Astrocyte (in vitro differentiated cells and primary cell): ENCODE data around the gene ZFYVE21. TPM values are rescaled to one million over a fixed set of nuclear protein-coding genes. Genes with fewer than 3 reads are reported as not detected.

Source experiments
- DNase-seq: peaks from one replicate; pipeline ENCODE4 v3.0.0-alpha.2; 2010; ENCODE audit warnings: low read depth
- FAIRE-seq: peaks from 2 replicates; lab custom pipeline; 2011; peaks lifted over from hg19 to GRCh38; lab: Jason Lieb, UNC
- H2AFZ ChIP-seq: 2 replicates; pipeline ENCODE4 v1.6.0; 2012; ENCODE audit warnings: low read depth, low read length, inconsistent platforms
- H3K27ac ChIP-seq: 2 replicates; pipeline ENCODE4 v1.5.1; 2011; ENCODE audit warnings: low read depth, low read length, inconsistent platforms
- H3K27me3 ChIP-seq: 2 replicates; pipeline ENCODE4 v1.6.0; 2011; ENCODE audit warnings: low read length, inconsistent platforms; ENCODE audit not compliant: insufficient read depth
- H3K36me3 ChIP-seq: 2 replicates; pipeline ENCODE4 v1.5.1; 2011; ENCODE audit warnings: low read length, inconsistent platforms; ENCODE audit not compliant: insufficient read depth
- H3K4me1 ChIP-seq: 2 replicates; pipeline ENCODE4 v1.5.1; 2011; ENCODE audit warnings: low read length, inconsistent platforms; ENCODE audit not compliant: insufficient read depth
- H3K4me2 ChIP-seq: 2 replicates; pipeline ENCODE4 v1.6.0; 2012; ENCODE audit warnings: low read length, inconsistent platforms
- H3K4me3 ChIP-seq: 2 replicates; pipeline ENCODE4 v1.5.1; 2011; ENCODE audit warnings: low read depth, mild to moderate bottlenecking, low read length, inconsistent platforms; ENCODE audit not compliant: insufficient read depth
- H3K79me2 ChIP-seq: 2 replicates; pipeline ENCODE4 v1.6.0; 2012; ENCODE audit warnings: mild to moderate bottlenecking, low read length, inconsistent platforms; ENCODE audit not compliant: insufficient read depth
- H3K9ac ChIP-seq: 2 replicates; pipeline ENCODE4 v1.6.0; 2012; ENCODE audit warnings: mild to moderate bottlenecking, low read length, inconsistent platforms
- H3K9me3 ChIP-seq: 2 replicates; pipeline ENCODE4 v1.5.1; 2012; ENCODE audit warnings: low read depth, mild to moderate bottlenecking, low read length, inconsistent platforms; ENCODE audit not compliant: insufficient read depth
- H4K20me1 ChIP-seq: 2 replicates; pipeline ENCODE4 v1.6.0; 2012; ENCODE audit warnings: low read length, inconsistent platforms; ENCODE audit not compliant: insufficient read depth
- H3K27ac Mint-ChIP-seq: one replicate; pipeline ENCODE4 v1.8.0; 2021; ENCODE audit warnings: mild to moderate bottlenecking, mixed read lengths; ENCODE audit not compliant: unreplicated experiment
- H3K27me3 Mint-ChIP-seq: one replicate; pipeline ENCODE4 v1.8.0; 2021; ENCODE audit warnings: low read depth, mixed read lengths; ENCODE audit not compliant: unreplicated experiment
- H3K36me3 Mint-ChIP-seq: one replicate; pipeline ENCODE4 v1.8.0; 2021; ENCODE audit warnings: low read depth, mixed read lengths; ENCODE audit not compliant: unreplicated experiment
- H3K4me1 Mint-ChIP-seq: one replicate; pipeline ENCODE4 v1.8.0; 2021; ENCODE audit warnings: low read depth, mixed read lengths; ENCODE audit not compliant: unreplicated experiment
- H3K4me3 Mint-ChIP-seq: one replicate; pipeline ENCODE4 v1.8.0; 2021; ENCODE audit warnings: mild to moderate bottlenecking, moderate library complexity, mixed read lengths; ENCODE audit not compliant: unreplicated experiment
- H3K9me3 Mint-ChIP-seq: one replicate; pipeline ENCODE4 v1.8.0; 2021; ENCODE audit warnings: mild to moderate bottlenecking, mixed read lengths; ENCODE audit not compliant: unreplicated experiment
- CTCF ChIP-seq: IDR thresholded peaks from 2 replicates; pipeline ENCODE4 v1.5.1; 2011; ENCODE audit warnings: low read depth, mild to moderate bottlenecking, inconsistent platforms, low read length, moderate library complexity; ENCODE audit not compliant: insufficient read depth
- EZH2 ChIP-seq: IDR thresholded peaks from 2 replicates; pipeline ENCODE4 v1.6.1; 2012; ENCODE audit warnings: mild to moderate bottlenecking, low read length, inconsistent platforms; ENCODE audit not compliant: insufficient read depth
- total RNA-seq: library from RNA; stranded (reverse); gene quantifications from 2 replicates; pipeline ENCODE4 v1.2.1, GENCODE V29; 2021

ZFYVE21 gene
- total RNA-seq, 1 donor from 2014 or later: 41.7 TPM

GRCh38 chr14:103686831-103687485 lies 28.7 kb upstream of the ZFYVE21 start:
- peak overlapping the region; percentile 51 for H3K9ac ChIP-seq
- Mint-ChIP-seq H3K27ac (peak overlapping the region; percentile 31), H3K4me3 (no peak overlapping the region), H3K9me3 (no peaks in the 10 kb centered on the region), H3K4me1 (peaks cover 13% of the 10 kb centered on the region), H3K36me3 (peaks cover 7% of the 10 kb centered on the region), H3K27me3 (no peaks in the 10 kb centered on the region)
- peaks cover 25% of the 10 kb centered on the region for H3K4me1 ChIP-seq
- TF ChIP-seq EZH2 (no peak), CTCF (no peak)
- FAIRE-seq (no peak), DNase-seq (peak; percentile 45)
- peaks cover 47% of the 10 kb centered on the region for H3K36me3 ChIP-seq
- peaks cover 72% of the 10 kb centered on the region for H3K79me2 ChIP-seq
- no peaks in the 10 kb centered on the region for H3K9me3 ChIP-seq
- H2AFZ ChIP-seq: no peak overlapping the region
- H3K4me2 ChIP-seq: no peak overlapping the region
- H3K4me3 ChIP-seq: no peak overlapping the region
- no peaks in the 10 kb centered on the region for H3K27me3 ChIP-seq
- H3K27ac ChIP-seq: peak overlapping the region; percentile 74
- peaks cover 76% of the 10 kb centered on the region for H4K20me1 ChIP-seq

- Histone ChIP-seq H3K4me1 (peaks cover 25% of the 10 kb centered on the region), H3K79me2 (peaks cover 77% of the 10 kb centered on the region), H3K27me3 (no peaks in the 10 kb centered on the region), H3K4me3 (no peak overlapping the region), H3K36me3 (peaks cover 49% of the 10 kb centered on the region), H3K4me2 (no peak overlapping the region), H3K9me3 (no peaks in the 10 kb centered on the region), H3K27ac (peak overlapping the region; percentile 67), H4K20me1 (peaks cover 79% of the 10 kb centered on the region), H3K9ac (peak overlapping the region; percentile 21), H2AFZ (no peak overlapping the region)
- DNase-seq (no peak), FAIRE-seq (no peak)
- H3K9me3 Mint-ChIP-seq: no peaks in the 10 kb centered on the region
- no peak for TF ChIP-seq CTCF
- no peak for TF ChIP-seq EZH2
- no peak overlapping the region for H3K4me3 Mint-ChIP-seq
- no peaks in the 10 kb centered on the region for H3K27me3 Mint-ChIP-seq
- peak overlapping the region; percentile 41 for H3K27ac Mint-ChIP-seq
- peaks cover 13% of the 10 kb centered on the region for H3K4me1 Mint-ChIP-seq
- H3K36me3 Mint-ChIP-seq: peaks cover 7% of the 10 kb centered on the region
Measured at GRCh38 chr14:103687712-103688111, 27.9 kb upstream of the ZFYVE21 start.

GRCh38 chr14:103688441-103688840 lies 27.2 kb upstream of the ZFYVE21 start:
- Histone ChIP-seq H3K27ac (peak overlapping the region; percentile 67), H3K27me3 (no peaks in the 10 kb centered on the region), H3K9me3 (no peaks in the 10 kb centered on the region), H3K4me1 (peaks cover 25% of the 10 kb centered on the region), H3K79me2 (peaks cover 77% of the 10 kb centered on the region), H3K9ac (peak overlapping the region; percentile 55), H3K4me2 (peak overlapping the region; percentile 57), H3K36me3 (peaks cover 47% of the 10 kb centered on the region), H2AFZ (no peak overlapping the region), H4K20me1 (peaks cover 79% of the 10 kb centered on the region), H3K4me3 (no peak overlapping the region)
- TF ChIP-seq EZH2 (no peak), CTCF (no peak)
- H3K27ac Mint-ChIP-seq: peak overlapping the region; percentile 77
- peaks cover 7% of the 10 kb centered on the region for H3K36me3 Mint-ChIP-seq
- FAIRE-seq: no peak
- H3K27me3 Mint-ChIP-seq: no peaks in the 10 kb centered on the region
- H3K4me3 Mint-ChIP-seq: no peak overlapping the region
- peaks cover 13% of the 10 kb centered on the region for H3K4me1 Mint-ChIP-seq
- H3K9me3 Mint-ChIP-seq: no peaks in the 10 kb centered on the region
- no peak for DNase-seq
